Transverse colon (tissue), 4 donors: ENCODE measurements around the gene SERINC5.

Source experiments
- CTCF ChIP-seq, 5 experiments: fragments of 200-600 bp in 3 of 5; fragments of 450-650 bp in 2 of 5; sonication (generic) in 3 of 5; IDR thresholded peaks; 1 replicate in 2 of 5; 2 replicates in 3 of 5; pipeline ENCODE4 v1.5.1; 2016 to 2017; ENCODE audit warnings: antibody characterized with exemption in 5 of 5, inconsistent platforms in 3 of 5, mild to moderate bottlenecking in 2 of 5, moderate library complexity in 1 of 5
- EP300 ChIP-seq: sonication (generic); formaldehyde crosslinking; IDR thresholded peaks from one replicate; pipeline ENCODE4 v1.6.1; 2017; ENCODE audit warnings: antibody characterized with exemption, low read depth
- POLR2AphosphoS5 ChIP-seq, 3 donors: sonication (generic); formaldehyde crosslinking; IDR thresholded peaks; one replicate each; pipeline ENCODE4 v1.6.1; 2016; ENCODE audit warnings: antibody characterized with exemption in 3 of 3

GRCh38 chr5:80206282-80206681 lies 49.6 kb downstream of the SERINC5 start:
- no peak for TF ChIP-seq POLR2AphosphoS5 (IDR thresholded peaks at IDR 0.05)
- TF ChIP-seq CTCF (IDR thresholded peaks at IDR 0.05) = no peak
- TF ChIP-seq EP300 = no peak
